H54 (cell line): ENCODE results near the gene BSND.
A peak's percentile ranks its signal among the peaks of the same experiment; 100 is the strongest.
"Not testable (repeated sequence)": the region's sequence is repeated elsewhere in the genome, so short reads cannot be mapped to it uniquely, and the experiment has no call there.

Experiments used
- DNase-seq: peaks from one replicate; pipeline ENCODE4 v3.0.0; 2011; ENCODE audit warnings: low spot score, mixed read lengths; ENCODE audit not compliant: insufficient read length
- FAIRE-seq: peaks from 3 replicates; lab custom pipeline; 2011; peaks lifted over from hg19 to GRCh38; lab: Jason Lieb, UNC
- POLR2A ChIP-seq: IDR thresholded peaks from 2 replicates; pipeline ENCODE4 v1.6.1; 2011; ENCODE audit warnings: low read depth, mild to moderate bottlenecking, low read length

The BSND gene

DNA sequence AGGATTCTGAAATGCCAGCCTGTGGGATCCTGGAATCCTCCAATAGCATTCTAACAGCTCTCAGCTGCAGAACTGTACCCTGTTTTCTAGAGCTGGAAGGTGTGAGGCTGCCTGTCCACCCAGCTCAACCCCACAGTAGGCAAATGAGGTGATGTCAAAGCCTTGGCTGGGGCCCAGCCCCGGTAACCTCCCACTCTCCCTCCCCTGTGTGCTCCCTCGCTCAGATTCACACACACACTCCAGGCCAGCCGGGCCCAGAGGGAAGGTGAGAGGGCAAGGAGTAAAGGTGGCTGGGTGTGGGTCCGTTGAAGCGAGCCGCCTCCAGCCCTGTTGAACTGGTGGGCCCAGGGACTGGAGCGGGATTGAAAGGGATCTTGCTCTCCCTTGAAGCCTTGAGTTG, at the start of gene BSND:
Gene BSND (plus strand): TSS at position 257 of the 400 bp plus-strand sequence. CDS start 254 bp downstream, outside the sequence.
- no peak for TF ChIP-seq POLR2A
- no peak for FAIRE-seq

DNA sequence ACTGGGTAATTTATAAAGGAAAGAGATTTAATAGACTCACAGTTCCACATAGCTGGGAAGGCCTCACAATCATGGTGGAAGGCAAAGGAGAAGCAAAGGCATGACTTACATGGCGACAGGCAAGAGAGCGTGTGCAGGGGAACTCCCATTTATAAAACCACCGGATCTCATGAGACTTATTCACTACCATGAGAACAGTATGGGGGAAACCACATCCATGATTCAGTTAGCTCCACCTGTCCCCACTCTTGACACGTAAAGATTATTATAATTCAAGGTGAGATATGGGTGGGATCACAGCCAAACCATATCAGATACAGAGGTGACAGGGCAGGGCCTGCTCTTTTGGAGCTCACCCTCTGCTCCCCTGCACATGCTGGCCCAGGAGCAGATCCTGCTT, 49.7 kb upstream of the BSND start:
- DNase-seq (no peak), FAIRE-seq (no peak)
- no peak for TF ChIP-seq POLR2A

More for the DNA sequence above, at the start of gene BSND:
- DNase-seq, result no peak

DNA sequence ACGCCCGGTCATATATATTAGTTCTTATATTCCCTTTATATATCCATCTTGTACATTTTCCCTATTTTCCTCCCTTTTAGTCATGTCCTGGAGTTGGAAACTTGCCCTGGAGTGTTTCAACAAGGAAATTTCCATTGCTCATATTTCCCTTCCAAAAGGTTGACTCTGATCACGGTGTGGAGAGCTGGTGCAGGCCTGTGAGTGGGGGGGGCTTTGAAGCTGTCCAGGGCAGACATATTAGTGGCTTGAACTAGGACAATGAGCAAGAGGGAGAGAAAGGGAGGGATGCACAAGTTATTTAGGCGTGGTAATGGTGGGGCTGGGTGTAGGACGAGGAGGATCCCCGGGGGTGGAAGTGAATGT, 48.7 kb upstream of the BSND start:
- no peak for FAIRE-seq
- no peak for TF ChIP-seq POLR2A

DNA sequence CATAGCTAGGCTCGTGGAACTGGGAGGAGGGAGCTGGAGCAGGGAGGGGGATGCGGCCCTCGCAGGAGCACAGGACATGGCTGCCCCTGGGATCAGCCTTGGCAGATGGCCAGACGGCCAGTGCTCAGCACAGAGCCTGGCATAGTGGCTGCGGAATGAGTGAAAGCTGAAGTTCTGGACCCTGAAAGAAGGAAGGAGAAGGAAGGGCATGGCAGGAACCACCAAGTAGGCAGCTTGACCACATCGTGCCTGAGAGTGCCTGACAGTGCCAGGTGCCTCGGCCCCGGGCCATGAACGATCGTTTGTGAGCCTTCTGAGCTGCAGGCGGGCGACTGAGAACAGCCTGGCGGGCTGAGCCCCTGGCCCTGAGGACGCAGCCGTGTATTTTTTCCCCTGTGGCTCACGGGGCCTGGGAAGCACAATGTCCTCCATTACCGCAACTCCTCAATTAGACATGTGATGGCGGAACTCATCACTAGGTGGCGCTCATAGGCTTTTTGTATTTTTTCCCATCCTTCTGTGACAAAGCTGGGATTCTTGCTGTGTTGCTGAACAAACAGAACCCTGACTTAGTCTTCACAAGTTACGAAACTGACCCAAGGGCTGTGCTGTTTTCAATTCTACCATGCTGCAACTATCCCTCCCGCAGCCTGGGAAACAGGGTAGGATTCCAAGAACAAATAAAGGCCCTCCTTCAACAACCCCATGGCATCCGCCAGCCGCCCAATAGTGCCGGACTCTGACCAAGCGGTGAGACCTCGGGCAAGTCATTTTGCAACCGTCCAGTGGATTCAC, 48.2 kb upstream of the BSND start:
- FAIRE-seq, result peak; percentile 20

More for the DNA sequence above, 48.7 kb upstream of the BSND start:
- DNase-seq, result no peak

DNA sequence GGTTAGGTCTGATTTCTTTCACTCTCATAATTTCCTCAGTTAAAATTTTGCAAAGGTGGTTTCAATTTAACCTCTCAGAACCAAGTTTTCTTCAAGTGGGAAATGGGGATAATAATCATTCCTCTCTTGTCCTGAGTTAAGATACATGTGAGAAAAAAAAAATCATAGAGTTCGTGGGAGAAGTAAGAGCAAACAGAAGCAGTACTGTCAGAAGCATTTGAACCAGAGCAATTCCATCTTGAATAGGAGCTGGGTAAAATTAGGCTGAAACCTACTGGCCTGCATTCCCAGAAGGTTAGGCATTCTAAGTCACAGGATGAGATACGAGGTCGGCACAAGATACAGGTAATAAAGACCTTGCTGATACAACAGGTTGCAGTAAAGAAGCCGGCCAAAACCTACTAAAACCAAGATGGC, 46.9 kb upstream of the BSND start:
- DNase-seq, result no peak
- no peak for FAIRE-seq
- TF ChIP-seq POLR2A, result no peak

More for the DNA sequence above, 48.2 kb upstream of the BSND start:
- no peak for TF ChIP-seq POLR2A
- DNase-seq, result peak; percentile 41

DNA sequence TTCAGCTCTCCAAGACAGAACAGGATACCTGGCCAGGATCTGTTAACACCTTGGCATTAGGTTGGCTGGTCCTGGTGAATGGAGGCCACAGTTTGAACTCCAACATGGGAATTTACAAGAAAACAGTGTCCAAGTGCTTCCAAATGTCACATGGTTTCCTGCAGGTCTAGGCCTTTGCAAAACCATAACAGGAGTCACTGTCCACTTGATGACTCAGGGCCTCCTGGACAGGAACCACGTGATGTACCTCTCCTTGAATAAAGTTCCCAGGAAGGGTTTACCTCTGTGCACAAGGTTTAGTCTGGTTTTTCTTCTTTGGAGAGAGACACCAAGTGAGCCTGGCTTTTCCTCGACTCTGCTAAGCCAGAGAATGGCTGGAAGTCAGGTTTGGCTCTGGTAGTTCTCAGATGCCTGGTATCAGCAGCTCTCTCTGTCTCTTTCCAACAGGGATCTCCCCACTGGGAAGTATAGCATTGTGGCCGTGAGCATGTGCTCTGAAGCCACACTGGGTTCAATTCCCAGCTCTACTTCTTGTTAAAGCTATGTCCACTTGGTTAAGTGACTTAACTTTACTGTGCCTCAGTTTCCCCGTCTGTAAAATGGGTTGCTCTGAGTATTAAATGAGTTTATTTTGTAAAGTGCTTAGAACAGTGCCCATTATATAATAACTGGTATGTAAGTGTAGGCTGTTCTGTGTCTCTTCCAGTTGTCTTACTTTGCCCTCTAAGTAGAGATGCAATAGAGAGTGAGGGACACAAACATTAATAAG, 45.6 kb upstream of the BSND start:
- FAIRE-seq (peak; percentile 60), DNase-seq (no peak)
- no peak for TF ChIP-seq POLR2A

DNA sequence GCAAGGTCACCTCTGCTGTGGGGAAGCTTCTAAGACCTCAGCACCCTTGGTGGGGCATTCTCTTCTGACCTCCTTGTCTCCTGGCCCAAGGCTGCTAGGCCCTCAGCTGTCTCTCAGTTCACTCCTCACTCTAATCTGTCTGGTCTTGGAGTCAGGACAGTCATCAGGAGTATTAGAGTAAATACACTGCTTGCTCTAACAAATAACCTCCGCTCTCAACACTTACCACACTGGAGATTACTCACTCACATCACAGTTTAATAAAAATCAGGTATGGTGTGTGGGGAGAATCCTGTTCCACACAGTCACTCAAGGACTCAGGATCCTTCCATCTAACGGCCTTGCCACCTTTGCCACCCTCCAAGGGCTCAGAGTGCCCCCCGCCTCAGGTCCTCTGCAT, 44.9 kb upstream of the BSND start:
- TF ChIP-seq POLR2A, result no peak
- DNase-seq, result no peak
- no peak for FAIRE-seq

DNA sequence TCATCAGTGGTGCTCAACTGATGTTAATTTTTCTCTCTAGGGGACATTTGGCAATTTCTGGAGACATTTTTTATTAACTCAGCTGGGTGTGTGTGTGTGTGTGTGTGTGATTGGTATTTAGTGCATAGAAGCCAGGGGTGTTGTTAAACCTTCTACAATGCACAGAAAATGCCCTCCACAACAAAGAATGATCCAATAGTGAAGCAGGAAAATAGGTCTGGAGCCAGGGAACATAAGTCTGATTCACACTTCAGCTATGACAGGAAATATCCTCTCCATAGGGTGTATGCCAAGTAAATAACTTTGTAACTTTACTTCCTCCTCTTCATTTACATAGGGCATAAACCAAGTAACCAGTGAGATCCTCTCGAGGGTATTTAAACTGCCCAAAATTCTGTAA, 43.4 kb upstream of the BSND start:
- no peak for TF ChIP-seq POLR2A
- DNase-seq, result no peak
- FAIRE-seq, result peak; percentile 93

DNA sequence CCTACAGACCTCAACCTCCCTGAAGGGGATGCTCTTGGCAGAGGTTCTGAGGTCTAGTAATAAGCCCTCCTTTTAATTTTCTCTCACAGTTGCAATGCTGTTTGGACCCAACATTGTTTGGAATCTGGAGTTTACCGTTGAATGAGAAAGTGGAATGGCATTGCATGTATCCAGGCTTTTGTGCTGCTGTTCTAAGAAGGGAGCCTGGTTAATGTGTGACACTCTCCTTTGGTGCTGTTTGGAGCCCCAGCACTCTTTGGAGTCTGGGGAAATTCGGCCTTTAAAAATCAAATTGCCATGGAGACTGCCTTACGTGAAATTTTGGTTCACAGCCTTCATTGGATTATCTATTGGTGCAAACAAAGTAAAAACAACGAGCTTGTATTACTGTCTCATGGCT, 42.0 kb upstream of the BSND start:
- TF ChIP-seq POLR2A, result no peak
- DNase-seq (no peak), FAIRE-seq (no peak)

DNA sequence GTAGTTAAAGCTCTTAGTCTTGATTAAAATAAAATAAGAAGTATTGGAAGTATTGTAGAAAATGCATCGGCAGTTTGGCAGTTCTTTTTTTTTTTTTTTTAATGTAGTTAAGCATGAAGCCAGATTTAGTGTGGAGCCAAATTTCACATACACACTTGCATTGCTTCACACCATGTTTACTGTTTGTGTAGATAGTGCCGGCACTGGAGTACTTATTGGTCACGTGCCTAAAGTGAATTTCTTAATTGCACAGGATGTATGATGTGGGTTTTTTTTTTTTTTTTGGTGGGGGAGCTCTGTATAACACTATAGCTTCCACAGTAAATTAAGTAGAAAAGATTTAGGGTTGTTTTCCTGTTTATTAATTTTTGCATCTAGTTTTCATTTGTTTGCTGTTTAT, 39.5 kb upstream of the BSND start:
- no peak for DNase-seq
- no peak for TF ChIP-seq POLR2A
- FAIRE-seq, result no peak

DNA sequence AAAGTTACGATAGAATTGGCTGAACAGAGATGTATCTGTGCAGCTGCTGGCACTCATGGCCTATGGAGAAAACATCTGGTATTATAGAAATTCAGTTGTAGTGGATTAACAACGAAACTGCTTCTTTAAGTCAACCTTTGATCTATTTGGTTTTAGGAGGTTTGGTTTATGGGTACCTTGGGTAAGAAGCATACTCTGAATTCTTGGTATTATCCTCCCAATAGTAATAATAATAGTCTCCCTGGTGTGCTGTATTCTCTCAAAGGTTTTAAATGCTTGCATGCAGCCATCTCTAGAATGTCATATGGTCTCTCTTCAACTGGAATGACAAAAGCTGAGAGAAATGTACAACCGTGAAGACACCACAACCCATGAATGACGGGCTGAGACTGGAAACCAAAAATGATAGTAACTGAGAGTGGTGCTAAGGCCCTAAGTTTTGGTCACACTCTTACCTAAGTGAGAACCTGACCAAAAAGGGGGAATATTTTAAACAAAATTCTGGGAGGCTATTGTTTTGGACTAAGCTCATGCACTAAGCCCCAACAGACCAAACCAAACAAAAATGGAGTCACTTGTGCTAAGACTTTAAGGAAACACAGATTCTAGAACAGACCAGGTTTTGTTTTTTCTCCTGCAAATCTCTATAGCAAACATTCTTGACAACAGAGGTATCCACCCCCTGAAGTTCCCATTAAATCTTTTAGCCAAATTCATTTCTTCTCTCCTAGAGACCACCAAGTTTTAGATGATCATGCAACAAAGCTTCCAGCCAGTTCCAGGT, 35.9 kb upstream of the BSND start:
- no peak for DNase-seq

DNA sequence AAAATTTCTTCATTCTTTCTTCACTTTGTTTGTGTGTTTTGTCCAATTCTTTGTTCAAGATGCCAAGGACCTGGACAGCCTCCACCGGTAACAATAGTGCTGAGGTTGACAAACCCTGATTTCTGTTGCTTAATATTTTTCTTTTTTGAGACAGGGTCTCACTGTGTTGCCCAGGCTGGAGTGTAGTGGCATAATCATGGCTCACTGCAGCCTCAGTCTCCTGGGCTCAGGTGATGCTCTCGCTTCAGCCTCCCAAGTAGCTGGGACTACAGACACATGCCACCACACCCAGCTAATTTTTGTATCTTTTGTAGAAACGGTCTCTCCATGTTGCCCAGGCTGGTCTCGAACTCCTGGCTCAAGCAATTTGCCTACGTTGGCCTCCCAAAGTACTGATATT, 34.9 kb upstream of the BSND start:
- not testable (repeated sequence) for FAIRE-seq, DNase-seq

More for the DNA sequence above, 35.9 kb upstream of the BSND start:
- FAIRE-seq, result no peak
- TF ChIP-seq POLR2A, result no peak

DNA sequence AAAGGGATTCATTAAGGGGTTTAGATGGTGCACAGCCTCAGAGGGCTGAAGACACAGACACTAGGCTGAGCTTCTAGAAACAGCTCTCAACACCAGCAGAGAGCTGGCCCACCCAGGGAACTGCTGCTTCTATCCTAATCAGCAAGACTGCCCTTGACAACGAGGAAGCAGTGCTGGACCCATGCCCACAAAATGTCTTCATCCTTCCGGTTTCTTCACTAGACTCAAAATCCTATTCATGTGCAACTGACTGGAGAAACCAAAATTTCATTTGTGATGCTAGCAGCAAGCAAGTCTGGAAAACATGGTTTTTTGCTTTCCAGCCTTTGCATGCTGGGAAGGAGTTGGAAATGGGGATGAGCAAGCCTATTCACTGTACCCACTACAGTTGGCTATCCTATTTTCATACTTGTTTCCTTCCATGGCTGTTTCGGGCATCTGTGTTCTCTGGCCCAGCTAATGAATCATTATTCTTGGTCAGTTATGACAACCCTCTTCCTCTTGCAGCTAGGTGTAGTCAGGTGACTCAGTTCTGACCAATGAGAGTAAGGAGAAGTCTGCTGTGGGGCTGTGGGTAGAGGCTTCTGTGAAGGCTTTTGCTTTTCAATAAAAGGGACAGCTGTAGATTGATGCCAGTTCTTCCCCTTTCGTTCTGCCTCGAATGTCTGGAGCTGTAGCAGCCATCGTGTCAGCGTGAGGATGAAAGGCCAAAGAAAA, 33.0 kb upstream of the BSND start:
- FAIRE-seq, result no peak
- DNase-seq, result no peak
- no peak for TF ChIP-seq POLR2A
